Parathyroid adenoma (tissue), 2 donors: ENCODE data around the gene EPHA6.
A peak's percentile ranks its signal among the peaks of the same experiment; 100 is the strongest.

Source experiments
- H2AFZ ChIP-seq: fragments of 300-600 bp; sonication (generic); one replicate; pipeline ENCODE4 v1.7.0; 2017; ENCODE audit warnings: antibody characterized with exemption, mild to moderate bottlenecking
- H3K27ac ChIP-seq: fragments of 300-600 bp; sonication (generic); one replicate; pipeline ENCODE4 v1.7.0; 2017
- H3K27me3 ChIP-seq: fragments of 300-600 bp; sonication (generic); one replicate; pipeline ENCODE4 v1.7.0; 2017; ENCODE audit warnings: low read length; ENCODE audit not compliant: control insufficient read depth, insufficient read depth
- H3K36me3 ChIP-seq: fragments of 300-600 bp; sonication (generic); one replicate; pipeline ENCODE4 v1.7.0; 2017; ENCODE audit warnings: low read length; ENCODE audit not compliant: control insufficient read depth, insufficient read depth
- H3K4me1 ChIP-seq: fragments of 300-600 bp; sonication (generic); one replicate; pipeline ENCODE4 v1.7.0; 2017; ENCODE audit warnings: control low read depth
- H3K4me2 ChIP-seq: fragments of 300-600 bp; sonication (generic); one replicate; pipeline ENCODE4 v1.7.0; 2017; ENCODE audit warnings: low read length
- H3K4me3 ChIP-seq: fragments of 300-600 bp; sonication (generic); one replicate; pipeline ENCODE4 v1.7.0; 2017; ENCODE audit warnings: low read depth, low read length
- H3K79me2 ChIP-seq: fragments of 300-600 bp; sonication (generic); one replicate; pipeline ENCODE4 v1.7.0; 2017; ENCODE audit warnings: control low read depth
- H3K9ac ChIP-seq: fragments of 300-600 bp; sonication (generic); one replicate; pipeline ENCODE4 v1.7.0; 2017; ENCODE audit warnings: mild to moderate bottlenecking
- H3K9me3 ChIP-seq: fragments of 300-600 bp; sonication (generic); one replicate; pipeline ENCODE4 v1.7.0; 2017; ENCODE audit warnings: low read length; ENCODE audit not compliant: control insufficient read depth
- TF ChIP-seq, protein P1 (sequence below): fragments of 300-600 bp; sonication (generic); IDR thresholded peaks from one replicate; pipeline ENCODE4 v1.7.0; 2017; ENCODE audit warnings: antibody characterized with exemption, mild to moderate bottlenecking
- donor health status: primary hyperparathyroidism.

EPHA6 gene

DNA sequence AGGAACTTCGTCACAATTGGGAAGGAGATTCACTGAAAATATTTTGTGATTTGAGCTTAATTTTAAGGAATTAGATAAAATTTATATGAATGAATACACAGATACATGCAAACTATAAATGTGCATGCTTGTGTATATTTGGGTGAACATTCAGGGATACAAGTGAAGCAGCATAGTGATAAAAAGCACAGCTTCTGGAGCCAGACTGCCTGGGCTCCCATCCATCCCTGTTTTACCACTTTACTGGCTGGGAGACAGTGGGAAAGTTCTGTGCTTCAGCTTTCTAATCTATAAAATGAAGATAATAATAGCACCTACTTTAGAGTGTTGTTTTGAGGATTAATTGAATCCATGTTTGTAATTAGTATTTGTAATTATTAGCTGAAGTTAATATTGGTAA lies 8.1 kb upstream of the EPHA6 start:
- TF ChIP-seq, protein P1, sequence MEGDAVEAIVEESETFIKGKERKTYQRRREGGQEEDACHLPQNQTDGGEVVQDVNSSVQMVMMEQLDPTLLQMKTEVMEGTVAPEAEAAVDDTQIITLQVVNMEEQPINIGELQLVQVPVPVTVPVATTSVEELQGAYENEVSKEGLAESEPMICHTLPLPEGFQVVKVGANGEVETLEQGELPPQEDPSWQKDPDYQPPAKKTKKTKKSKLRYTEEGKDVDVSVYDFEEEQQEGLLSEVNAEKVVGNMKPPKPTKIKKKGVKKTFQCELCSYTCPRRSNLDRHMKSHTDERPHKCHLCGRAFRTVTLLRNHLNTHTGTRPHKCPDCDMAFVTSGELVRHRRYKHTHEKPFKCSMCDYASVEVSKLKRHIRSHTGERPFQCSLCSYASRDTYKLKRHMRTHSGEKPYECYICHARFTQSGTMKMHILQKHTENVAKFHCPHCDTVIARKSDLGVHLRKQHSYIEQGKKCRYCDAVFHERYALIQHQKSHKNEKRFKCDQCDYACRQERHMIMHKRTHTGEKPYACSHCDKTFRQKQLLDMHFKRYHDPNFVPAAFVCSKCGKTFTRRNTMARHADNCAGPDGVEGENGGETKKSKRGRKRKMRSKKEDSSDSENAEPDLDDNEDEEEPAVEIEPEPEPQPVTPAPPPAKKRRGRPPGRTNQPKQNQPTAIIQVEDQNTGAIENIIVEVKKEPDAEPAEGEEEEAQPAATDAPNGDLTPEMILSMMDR = no peak
- H3K9me3 ChIP-seq = no peaks in the 10 kb centered on the region
- H3K27ac ChIP-seq = no peak overlapping the region
- no peak overlapping the region for H3K9ac ChIP-seq
- H3K79me2 ChIP-seq = no peaks in the 10 kb centered on the region
- H2AFZ ChIP-seq = no peak overlapping the region
- H3K4me2 ChIP-seq = no peak overlapping the region
- H3K36me3 ChIP-seq = no peaks in the 10 kb centered on the region
- H3K4me3 ChIP-seq = no peak overlapping the region
- H3K4me1 ChIP-seq = no peaks in the 10 kb centered on the region
- H3K27me3 ChIP-seq = no peaks in the 10 kb centered on the region

DNA sequence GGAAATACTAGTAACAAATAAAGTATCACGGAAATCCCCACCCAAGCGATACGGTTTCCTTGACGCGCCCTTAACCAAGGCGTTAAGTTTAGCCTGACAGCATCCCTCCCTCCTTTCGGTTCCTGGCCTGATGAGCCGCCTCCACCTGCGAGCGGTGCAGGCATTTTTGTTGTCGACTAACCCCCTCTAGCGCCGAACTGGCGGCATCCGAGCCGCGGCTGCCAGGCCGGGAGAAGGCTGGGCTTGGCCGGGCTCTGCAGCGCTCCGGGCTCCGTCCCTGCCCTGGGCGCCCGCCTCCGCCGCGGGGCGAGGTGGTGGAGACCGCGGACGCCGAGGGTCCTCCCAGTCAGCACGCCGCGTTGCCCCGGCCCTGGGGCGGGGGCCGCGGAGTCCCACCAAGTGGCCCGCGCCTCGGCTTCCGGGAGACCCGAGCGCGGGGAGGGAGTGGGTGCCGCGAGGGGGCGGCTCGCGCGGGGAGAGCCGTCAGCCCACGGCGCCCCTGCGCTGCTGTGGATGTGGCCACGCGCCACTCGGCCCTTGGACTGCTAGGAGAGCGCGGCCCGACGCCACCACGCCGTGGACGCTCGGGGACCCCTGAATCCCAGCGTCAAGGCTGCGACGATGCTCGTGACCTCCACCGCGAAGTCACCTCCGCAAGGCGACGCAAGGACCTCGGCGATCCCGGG lies 1.1 kb upstream of the EPHA6 start:
- no peaks in the 10 kb centered on the region for H3K27me3 ChIP-seq
- H3K4me3 ChIP-seq = peak overlapping the region; percentile 60
- no peaks in the 10 kb centered on the region for H3K79me2 ChIP-seq
- peak overlapping the region; percentile 95 for H3K4me2 ChIP-seq
- H3K4me1 ChIP-seq = peaks cover 5% of the 10 kb centered on the region
- H3K9me3 ChIP-seq = no peaks in the 10 kb centered on the region
- H3K36me3 ChIP-seq = no peaks in the 10 kb centered on the region
- TF ChIP-seq, protein P1 = peak; percentile 57
- H3K9ac ChIP-seq = no peak overlapping the region
- peak overlapping the region; percentile 39 for H3K27ac ChIP-seq
- peak overlapping the region; percentile 93 for H2AFZ ChIP-seq

GRCh38 chr3:96814651-96815567 lies 515 bp downstream of the EPHA6 start:
- Histone ChIP-seq H3K27ac (no peak overlapping the region), H3K4me1 (peaks cover 5% of the 10 kb centered on the region), H3K36me3 (no peaks in the 10 kb centered on the region), H3K9me3 (no peaks in the 10 kb centered on the region), H3K4me3 (peak overlapping the region; percentile 60), H3K9ac (no peak overlapping the region), H3K27me3 (no peaks in the 10 kb centered on the region), H2AFZ (peak overlapping the region; percentile 93), H3K4me2 (peak overlapping the region; percentile 95), H3K79me2 (no peaks in the 10 kb centered on the region)
- TF ChIP-seq, protein P1 = no peak

GRCh38 chr3:96831175-96831574 lies 16.8 kb downstream of the EPHA6 start:
- H3K27me3 ChIP-seq = no peaks in the 10 kb centered on the region
- no peak overlapping the region for H3K4me2 ChIP-seq
- H3K4me1 ChIP-seq = no peaks in the 10 kb centered on the region
- no peak overlapping the region for H3K27ac ChIP-seq
- TF ChIP-seq, protein P1 = no peak
- no peaks in the 10 kb centered on the region for H3K79me2 ChIP-seq
- H3K9me3 ChIP-seq = no peaks in the 10 kb centered on the region
- H3K4me3 ChIP-seq = no peak overlapping the region
- H3K9ac ChIP-seq = no peak overlapping the region
- H2AFZ ChIP-seq = no peak overlapping the region
- H3K36me3 ChIP-seq = no peaks in the 10 kb centered on the region
